GM21529 (cell line): ENCODE results near the gene NPR1.
"Not testable (repeated sequence)": the region's sequence is repeated elsewhere in the genome, so short reads cannot be mapped to it uniquely, and the experiment has no call there.

Experiments used
- ATAC-seq: cut with Tn5 transposase; IDR thresholded peaks from one replicate; pipeline ENCODE4 v1.9.1; 2021; ENCODE audit not compliant: unreplicated experiment

The NPR1 gene

DNA sequence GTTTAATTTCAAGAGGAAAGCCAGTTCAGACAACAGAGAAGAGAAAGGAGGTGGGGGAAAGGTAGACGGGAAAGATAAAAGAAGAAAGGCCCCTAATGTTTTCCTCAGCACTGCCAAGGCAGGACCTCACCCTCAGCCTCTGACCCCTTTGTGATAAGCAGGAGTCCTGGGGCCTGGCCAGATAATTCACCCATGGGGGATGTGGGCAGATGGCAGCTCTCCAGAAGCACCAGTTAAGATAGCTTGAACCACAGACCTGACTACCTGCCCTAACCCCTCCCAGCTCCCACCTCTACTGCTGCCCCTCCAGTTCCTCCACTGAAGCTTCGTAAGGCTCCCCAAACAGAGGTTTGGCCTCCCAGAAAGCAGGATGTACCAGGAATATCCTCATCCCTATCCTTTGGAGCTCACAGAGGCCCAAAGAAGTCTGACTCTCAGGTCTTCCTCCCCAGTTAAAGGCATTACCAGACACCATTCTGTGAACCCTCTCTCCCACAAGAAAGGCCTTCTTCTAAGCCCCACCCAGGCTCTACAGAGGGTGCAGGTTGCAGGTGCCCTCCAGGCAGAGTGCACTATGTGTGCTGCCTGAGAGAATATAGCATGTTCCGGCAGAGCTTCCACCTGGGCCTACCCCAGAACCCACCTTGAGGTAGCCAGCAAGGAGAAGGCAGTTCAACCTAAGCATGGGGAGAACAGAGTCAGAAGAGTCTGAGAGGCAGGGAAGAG, 29.2 kb upstream of the NPR1 start:
- ATAC-seq = no peak

DNA sequence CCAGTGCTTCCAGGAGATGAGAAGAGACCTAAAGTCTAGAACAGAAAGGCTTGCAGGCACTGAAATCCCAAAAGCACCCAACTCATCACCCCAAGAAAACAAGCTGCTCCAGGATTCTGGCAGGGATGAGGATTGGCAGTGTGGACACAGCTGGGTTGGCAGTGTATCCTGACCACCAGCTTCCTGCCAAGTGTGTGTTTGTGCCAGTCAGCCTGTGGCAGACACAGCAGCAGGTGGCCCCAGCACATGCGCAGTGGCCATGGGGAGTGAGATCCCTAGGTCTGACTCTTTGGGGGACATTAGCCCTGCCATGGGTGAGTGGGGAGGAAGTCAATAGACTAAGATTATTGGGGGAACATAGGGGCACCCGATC, 28.6 kb upstream of the NPR1 start:
- no peak for ATAC-seq

DNA sequence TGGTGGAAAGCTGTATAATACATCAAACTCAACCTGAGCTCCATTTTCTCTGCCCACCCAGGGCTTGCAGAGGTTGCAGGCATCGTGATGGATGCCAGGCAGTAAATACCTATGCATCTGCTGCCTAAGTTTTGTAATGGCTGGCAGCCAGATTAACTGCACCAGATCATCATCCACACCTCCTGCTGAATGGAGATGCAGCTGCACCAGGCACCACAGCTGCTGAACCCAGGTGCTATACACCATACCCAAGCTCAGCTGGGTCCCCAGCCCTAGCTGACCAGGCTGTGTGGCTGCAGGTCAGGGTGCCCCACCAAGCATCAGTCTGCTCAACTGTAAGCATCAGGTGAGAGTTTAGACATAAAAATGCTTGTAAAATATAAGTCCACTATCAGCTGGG, 26.7 kb upstream of the NPR1 start:
- no peak for ATAC-seq

DNA sequence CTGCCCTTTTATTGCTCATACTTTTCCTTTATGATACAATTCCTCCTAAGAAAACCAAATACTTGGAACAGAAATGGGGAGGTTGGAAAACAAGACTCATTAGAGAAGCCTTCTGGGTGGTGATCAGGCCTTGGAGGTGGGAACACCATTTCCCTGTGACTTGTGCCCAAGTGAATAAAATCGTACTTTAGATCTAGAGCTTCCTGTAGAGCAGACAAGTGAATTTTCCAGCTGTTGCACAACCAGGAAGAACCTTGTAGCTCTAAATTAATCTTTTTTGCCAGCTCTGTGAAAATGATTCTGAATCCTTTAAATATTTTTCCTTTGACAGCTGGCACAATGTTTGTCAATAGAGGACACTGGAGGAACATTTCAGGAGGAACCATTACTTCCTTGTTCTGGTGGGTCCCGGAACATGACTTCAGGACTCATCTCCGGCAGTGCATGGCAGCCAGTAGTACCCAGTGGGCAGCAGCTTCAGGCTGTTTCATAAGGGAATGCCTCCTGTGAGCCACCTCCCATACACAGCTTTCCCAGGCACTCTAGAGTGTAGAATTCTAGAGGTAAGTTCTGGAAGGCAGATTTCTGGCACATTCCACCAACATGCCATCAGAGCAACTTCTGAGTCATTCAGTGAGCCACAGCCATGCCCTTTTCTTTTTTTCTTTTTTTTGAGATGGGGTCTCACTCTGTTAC, 25.5 kb upstream of the NPR1 start:
- no peak for ATAC-seq

DNA sequence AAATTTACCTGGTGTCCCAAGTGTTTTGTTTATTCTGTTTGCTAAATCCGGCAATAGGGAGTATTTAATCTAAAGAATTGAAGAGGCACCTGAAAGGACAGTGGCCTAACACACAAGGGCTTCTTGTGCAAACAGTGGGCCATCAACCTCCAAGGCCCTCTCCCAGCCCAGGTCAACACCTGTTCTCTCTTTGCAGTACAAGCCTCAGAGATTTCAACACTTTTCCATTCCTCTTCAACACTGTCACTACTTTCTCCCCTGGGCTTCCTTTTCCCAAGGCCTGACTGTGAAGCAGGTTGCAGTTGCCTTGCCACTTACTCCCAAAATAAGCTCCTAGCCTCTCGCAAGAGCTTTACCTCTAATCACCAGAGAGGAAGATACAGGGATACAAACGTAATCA, 23.2 kb upstream of the NPR1 start:
- ATAC-seq = no peak

DNA sequence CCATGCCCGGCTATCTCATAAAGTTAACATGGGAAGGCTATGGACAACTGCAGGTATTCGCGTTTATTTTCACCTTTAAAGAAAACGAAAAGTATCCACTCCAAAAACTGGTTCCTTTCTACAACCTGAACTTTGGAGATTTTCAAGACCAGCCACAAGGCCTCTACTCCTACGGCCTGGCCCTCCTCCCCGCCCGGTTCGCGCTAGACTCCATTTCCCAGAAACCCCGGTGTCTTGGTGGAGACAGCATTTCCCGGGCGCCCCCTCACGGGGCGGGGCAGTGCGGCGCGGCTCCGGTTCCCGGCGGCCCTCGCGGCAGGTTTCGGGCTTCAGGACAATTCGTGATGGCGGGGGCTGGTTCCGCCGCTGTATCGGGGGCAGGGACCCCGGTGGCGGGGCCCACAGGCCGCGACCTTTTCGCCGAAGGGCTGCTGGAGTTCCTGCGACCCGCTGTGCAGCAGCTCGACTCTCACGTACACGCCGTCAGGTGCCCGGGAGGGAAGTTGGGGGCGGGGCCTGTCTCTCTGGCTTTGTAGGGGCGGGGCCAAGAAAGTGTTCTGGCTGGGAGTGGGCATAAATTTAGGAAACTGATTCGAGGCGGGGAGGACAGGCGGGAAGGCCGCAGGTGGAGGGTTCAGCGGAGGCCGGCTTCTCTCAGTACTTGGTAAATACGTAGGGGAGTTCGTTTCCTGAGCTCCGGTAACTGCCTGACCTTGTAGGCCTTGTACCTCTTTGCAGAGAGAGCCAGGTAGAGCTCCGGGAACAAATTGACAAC, 19.9 kb upstream of the NPR1 start, which contains the start of gene SNAPIN:
Gene SNAPIN (plus strand): TSS at position 304 of the 775 bp plus-strand sequence. CDS start 41 bp downstream, at position 345.
- peak; percentile 92 for ATAC-seq

DNA sequence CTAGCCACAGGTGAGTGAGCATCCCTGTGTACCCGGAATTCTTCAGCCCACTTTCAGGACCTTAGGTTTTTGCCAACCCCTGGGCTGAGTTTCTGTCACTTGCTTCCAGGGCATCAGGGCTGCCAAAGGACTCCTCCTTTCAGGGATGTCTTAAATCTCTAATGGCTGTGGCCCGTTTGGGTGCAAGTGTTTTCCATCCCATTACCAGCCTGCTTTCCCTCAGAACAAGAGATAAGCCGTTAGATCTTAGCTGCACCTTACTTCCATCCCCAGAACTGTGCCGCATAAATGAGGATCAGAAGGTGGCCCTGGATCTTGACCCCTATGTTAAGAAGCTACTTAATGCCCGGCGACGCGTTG, 19.3 kb upstream of the NPR1 start:
- no peak for ATAC-seq

DNA sequence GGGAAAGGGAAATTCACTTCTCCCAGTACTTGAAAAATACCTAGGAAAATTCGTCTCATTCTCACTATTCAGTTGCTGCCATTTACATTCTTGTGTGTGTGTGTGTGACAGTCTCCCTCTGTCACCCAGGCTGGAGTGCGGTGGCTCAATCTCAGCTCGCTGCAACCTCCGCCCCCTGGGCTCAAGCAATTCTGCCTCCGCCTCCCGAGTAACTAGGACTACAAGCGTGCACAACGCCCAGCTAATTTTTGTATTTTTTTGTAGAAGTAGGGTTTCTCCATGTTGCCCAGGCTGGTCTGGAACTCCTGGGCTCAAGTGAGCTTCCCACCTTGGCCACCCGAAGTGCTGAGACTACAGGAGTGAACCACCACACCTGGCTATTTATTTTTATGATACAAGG, 18.8 kb upstream of the NPR1 start:
- ATAC-seq = no peak

DNA sequence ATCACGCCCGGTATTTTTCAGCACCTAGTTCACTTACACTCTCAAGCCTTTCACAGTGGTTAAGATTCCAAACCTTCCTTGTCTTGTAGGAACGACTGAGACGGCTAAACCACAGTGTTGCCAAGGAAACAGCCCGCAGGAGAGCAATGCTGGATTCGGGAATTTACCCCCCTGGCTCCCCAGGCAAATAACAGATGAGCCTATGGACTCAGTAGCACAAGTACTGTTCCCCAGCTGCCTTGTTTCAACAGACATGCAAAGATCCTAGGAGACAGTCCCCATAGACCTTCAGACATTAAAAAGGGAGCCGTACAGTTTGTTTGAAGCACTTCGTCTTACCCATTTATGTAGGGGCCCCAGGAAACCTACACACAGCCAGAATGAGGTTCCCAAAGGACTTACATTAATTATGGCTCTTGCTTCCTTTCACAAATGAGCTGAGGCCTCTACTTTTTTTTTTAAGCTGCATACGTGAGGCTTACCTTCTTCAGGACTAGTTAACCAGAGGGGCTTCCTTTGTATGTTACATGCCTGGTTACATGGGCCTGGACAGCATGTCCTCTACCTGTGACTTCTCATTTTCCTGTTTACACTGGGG, 17.3 kb upstream of the NPR1 start:
- no peak for ATAC-seq

DNA sequence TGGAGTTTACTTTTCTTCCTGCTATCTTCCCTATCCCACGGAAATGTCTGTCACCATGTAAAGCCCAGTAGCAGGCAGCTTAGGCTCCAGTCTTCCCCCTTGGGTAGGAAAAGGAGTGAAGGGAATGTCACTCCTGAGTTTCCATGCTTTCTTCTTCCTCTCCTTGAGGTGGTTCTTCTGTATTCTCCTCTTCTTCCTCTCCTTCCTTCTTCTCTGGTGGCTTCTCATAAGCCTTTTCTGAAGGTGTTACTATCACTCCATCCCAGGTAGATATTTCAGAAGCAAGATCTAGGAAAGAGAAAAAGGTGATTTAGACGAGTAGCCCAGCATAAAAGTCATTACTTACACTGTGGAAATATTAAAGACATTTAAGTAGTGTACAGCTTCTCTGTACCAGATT, 16.2 kb upstream of the NPR1 start:
- ATAC-seq = no peak

DNA sequence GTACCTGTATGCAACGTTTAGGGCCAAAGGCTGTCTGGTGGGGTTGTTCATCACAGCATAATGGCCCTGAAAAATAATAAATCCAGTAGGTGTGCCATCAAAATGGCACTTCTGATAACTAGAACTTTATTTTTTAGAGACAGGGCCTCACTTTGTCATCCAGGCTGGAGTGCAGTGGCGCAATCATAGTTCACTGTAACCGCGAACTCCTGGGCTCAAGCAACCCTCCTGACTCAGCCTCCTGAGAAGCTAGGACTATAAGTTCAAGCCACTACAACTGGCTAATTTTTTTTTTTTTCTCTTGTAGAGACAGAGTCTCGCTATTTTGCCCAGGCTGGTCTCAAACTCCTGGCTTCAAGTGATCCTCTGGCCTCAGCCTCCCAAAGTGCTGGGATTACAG, 15.3 kb upstream of the NPR1 start:
- ATAC-seq = no peak

DNA sequence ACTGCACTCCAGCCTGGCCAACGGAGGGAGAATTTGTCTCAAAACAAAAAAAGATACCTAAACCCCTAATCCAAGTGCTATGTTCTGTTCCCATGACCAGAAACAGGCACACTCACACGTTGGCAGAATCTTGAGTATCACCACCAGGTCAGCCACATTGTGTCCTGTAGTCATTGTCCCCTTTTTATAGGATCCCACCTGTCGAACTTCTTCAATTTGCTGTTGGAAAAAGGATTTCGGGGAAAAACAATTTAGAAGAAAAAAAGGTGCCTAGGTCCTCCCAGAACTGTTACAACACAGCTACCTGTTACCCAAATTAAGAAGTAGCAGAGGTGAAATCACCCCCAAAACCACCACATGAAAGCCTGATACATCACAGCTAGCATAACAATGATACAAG, 11.0 kb upstream of the NPR1 start:
- no peak for ATAC-seq

DNA sequence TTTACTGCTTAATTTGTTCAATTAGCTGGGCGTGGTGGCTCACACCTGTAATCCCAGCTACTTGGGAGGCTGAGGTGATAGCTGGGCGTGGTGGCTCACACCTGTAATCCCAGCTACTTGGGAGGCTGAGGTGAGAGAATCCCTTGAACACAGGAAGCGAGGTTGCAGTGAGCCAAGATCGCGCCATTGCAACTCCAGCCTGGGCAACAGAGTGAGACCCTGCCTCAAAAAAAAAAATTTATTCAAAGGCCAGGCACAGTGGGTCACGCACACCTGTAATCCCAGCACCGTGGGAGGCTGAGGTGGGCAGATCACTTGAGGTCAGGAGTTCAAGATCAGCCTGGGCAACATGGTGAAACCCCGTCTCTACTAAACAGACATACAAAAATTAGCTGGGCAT, 9.8 kb upstream of the NPR1 start:
- ATAC-seq = not testable (repeated sequence)

DNA sequence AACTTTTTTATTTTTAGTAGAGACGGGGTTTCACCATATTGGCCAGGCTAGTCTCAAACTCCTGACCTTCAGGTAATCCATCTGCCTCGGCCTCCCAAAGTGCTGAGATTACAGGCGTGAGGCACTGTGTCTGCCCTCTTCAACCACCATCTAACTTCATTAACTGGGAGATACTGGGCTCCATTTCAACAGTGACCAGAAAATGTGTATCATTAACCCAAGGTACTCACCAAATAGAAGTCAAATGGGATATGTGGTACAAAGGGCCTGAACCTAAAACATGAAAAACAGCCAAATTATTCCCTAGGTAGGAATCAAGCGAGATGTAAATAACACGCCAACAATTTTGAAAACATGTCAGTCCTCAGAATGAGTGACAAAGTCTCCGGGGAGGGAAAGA, 8.9 kb upstream of the NPR1 start:
- ATAC-seq = no peak

DNA sequence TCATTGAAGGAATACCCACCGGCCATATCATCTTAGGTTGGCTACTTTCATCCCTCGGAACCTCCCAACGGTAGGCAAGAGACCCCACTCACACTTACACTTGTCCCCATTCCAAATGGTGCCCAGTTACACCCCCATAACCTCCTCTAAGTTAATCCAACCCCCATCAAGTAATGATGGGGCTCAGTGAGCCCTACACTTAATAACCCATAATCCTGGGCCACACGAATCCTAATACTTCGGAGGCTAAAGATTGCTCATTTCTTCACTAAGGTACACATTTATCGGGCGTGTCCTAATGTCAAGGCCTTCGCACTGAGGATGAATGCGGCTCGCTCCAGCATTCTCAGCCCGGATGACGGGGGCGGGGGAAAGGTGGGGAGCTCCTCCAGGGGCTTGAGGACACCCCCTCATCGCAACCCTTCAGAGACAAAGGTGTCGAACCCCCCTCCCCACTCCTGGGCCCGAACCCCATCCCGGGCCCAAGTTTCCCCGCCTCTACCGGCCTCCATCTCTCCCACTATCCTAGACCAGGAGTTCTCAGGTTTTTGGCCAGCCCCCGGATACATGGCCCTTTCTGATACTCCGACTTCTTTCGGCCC, 8.1 kb upstream of the NPR1 start:
- ATAC-seq = peak; percentile 2

DNA sequence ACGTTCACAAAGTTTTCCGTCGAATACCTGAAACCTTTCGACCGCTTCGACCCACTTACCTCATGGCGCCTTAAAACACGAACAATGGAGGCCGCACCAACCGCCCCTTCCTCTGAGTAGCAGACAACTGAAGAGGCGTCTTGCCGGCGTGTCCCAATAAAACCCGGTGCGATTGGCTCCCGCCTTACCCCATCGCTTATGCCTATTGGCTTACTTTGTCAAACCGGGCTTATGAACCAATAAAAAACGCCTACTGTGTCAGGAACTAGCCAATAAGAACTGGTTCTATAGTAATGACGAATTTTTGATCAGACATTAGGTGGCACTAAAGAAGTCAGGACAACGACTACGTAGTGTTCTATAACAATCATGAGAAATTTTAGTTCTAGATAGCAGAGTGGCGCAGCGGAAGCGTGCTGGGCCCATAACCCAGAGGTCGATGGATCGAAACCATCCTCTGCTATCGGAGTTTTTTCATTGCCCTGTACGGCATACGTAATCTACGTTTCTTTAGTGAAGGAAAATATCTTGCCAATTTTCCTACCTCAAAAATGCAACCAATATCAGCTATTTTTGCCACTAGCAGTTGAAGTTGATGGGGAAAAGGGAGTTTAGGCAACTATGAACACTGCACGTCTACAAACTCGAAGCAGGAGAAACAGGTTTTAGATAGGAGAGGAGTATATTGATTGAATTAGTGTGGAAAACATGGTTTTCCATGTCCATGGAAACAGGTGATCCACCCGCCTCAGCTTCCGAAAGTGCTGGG, 7.4 kb upstream of the NPR1 start, which contains the start of gene ILF2:
Gene ILF2 (minus strand): TSS at position 135 of the 769 bp plus-strand sequence. CDS start 71 bp downstream, at position 64.
- ATAC-seq = peak; percentile 96

DNA sequence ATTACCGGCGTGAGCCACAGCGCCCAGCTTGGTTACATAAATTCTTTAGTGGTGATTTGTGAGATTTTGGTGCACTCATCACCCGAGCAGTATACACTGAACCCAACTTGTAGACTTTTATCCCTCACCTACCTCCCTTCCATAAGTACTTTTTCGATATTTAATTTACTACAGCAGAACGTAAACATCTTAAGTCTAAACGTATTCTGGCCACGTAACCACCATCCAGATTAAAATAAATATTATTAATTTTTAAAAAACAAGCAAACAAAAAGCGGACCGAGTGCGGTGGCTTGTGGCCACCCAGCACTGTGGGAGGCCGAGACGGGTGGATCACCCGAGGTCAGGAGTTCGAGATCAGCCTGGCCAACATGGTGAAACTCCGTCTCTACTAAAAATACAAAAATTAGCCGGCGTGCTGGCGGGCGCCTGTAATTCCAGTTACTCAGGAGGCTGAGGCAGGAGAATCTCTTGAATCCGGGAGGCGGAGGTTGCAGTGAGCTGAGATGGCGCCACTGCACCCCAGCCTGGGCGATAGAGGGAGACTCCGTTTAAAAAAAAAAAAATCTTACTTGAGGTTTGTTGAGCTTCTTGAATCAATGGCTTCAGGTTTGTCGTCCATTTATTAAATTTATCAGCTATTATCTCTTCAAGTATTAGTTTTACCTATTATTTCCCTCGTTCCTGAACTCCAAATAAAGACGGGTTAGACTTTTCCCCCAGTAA, 6.7 kb upstream of the NPR1 start:
- not testable (repeated sequence) for ATAC-seq

DNA sequence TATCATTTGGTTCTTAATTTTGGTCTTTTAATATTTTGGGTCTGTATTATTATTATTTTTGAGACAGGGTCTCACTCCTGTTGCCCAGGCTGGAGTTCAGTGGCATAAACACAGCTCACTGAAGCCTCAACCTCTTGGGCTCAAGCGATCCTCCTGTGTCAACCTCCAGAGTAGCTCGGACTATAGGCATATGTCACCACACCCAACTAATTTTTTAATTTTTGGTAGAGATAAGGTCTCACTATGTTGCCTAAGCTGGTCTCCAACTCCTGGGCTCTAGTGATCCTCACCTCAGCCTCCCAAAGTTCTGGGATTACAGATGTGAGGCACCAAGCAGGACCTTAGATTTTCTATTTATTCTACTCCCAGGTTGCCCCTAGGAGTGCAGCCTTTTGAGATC, 5.0 kb upstream of the NPR1 start:
- no peak for ATAC-seq

DNA sequence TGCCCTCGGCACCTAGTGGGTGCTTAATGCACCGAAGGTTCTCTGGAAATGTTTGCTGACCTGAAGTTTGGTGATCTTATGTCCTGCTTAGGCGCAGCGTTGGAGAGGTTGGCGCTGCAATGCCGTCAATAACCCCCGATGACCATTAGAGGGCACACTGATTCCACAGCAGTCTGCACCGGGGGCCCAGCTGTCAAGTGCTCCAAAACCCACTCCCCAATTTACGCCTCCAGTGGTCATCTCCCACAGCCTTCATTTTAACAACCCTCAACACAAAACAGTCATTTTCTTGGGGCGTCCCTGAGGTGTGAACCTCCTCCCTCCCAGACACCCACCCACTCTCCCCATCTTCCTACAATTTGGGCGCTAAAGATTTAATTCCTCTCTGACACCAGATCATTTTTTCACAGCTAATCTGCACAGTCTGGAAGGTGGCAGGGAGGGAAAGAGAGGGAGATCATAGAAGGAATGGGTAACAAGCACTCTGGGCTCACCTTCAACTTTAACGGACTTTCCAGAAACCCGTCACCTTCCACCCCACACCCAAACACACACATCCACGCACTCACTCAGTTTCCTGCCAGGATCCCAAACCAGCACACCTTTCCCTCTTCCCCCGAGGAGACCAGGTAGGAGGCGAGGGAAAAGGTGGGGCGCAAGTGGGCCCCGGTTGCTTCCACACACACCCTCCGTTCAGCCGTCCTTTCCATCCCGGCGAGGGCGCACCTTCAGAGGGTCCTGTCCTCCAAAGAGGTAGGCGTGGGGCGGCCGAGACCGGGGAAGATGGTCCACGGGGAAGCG, 570 bp upstream of the NPR1 start:
- no peak for ATAC-seq
